Chondrocyte (in vitro differentiated cells): ENCODE data around the gene NAALADL2. TPM values are rescaled to one million over a fixed set of nuclear protein-coding genes. Genes with fewer than 3 reads are reported as not detected.

ENCODE experiments used
- DNase-seq: peaks from one replicate; pipeline ENCODE4 v3.0.0; 2021; ENCODE audit warnings: mixed read lengths, low spot score
- H3K27ac Mint-ChIP-seq: one replicate; pipeline ENCODE4 v1.8.0; 2021; ENCODE audit warnings: mild to moderate bottlenecking, moderate library complexity, mixed read lengths; ENCODE audit not compliant: unreplicated experiment
- H3K27me3 Mint-ChIP-seq: 2 replicates; pipeline ENCODE4 v1.8.0; 2021; ENCODE audit warnings: low read depth, mixed read lengths
- H3K36me3 Mint-ChIP-seq: 2 replicates; pipeline ENCODE4 v1.8.0; 2021; ENCODE audit warnings: low read depth, mixed read lengths
- H3K4me1 Mint-ChIP-seq: 2 replicates; pipeline ENCODE4 v1.8.0; 2021; ENCODE audit warnings: low read depth, mild to moderate bottlenecking, mixed read lengths
- H3K4me3 Mint-ChIP-seq: one replicate; pipeline ENCODE4 v1.8.0; 2021; ENCODE audit warnings: mild to moderate bottlenecking, moderate library complexity, mixed read lengths; ENCODE audit not compliant: unreplicated experiment
- H3K9me3 Mint-ChIP-seq: 2 replicates; pipeline ENCODE4 v1.8.0; 2021; ENCODE audit warnings: low read depth, mixed read lengths
- CTCF ChIP-seq: fragments of 200-600 bp; sonication (generic); IDR thresholded peaks from 2 replicates; pipeline ENCODE4 v1.5.0; 2021; ENCODE audit warnings: antibody characterized with exemption, mild to moderate bottlenecking, moderate library complexity
- total RNA-seq: library from RNA; stranded (reverse); gene quantifications from 3 replicates; pipeline ENCODE4 v1.2.1, GENCODE V29; 2021

The NAALADL2 gene
- total RNA-seq, 1 donor from 2014 or later: 8.0 TPM

DNA sequence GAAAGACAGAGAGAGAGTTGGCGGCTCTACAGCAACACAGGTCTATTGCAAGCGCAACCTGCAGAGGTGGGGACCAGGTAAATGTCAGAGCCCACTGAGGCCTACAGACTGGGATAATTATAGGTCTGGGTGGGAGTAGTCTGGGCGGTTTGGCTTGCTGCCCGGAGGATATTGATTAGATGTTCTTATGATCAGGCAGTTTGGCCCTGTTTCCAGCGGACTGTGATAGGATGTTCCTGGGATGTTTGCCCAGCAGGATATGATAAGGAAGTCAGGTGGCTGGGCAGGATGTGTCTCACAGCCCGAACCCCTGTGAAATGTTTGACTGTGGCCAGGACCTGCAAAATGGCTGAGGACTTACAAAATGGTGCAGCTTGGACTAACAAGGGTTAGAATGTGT, 364.9 kb downstream of the NAALADL2 start:
- Mint-ChIP-seq H3K9me3 (no peaks in the 10 kb centered on the region), H3K27ac (no peak overlapping the region), H3K4me1 (no peaks in the 10 kb centered on the region), H3K4me3 (no peak overlapping the region), H3K36me3 (no peaks in the 10 kb centered on the region), H3K27me3 (no peaks in the 10 kb centered on the region)
- TF ChIP-seq CTCF: no peak
- no peak for DNase-seq

GRCh38 chr3:175226444-175226843, 367.3 kb downstream of the NAALADL2 start:
- no peak for DNase-seq
- no peaks in the 10 kb centered on the region for H3K36me3 Mint-ChIP-seq
- H3K27me3 Mint-ChIP-seq: no peaks in the 10 kb centered on the region
- H3K4me3 Mint-ChIP-seq: no peak overlapping the region
- no peak for TF ChIP-seq CTCF
- no peaks in the 10 kb centered on the region for H3K4me1 Mint-ChIP-seq
- H3K27ac Mint-ChIP-seq: no peak overlapping the region
- H3K9me3 Mint-ChIP-seq: no peaks in the 10 kb centered on the region

- H3K9me3 Mint-ChIP-seq: no peaks in the 10 kb centered on the region
- no peak for DNase-seq
- no peak for TF ChIP-seq CTCF
These were observed 368.0 kb downstream of the NAALADL2 start for GRCh38 chr3:175227126-175227525.

GRCh38 chr3:175233957-175234940, 375.1 kb downstream of the NAALADL2 start:
- no peak for TF ChIP-seq CTCF

More at GRCh38 chr3:175227126-175227525, 368.0 kb downstream of the NAALADL2 start:
- no peaks in the 10 kb centered on the region for H3K27me3 Mint-ChIP-seq
- H3K4me1 Mint-ChIP-seq: no peaks in the 10 kb centered on the region
- H3K4me3 Mint-ChIP-seq: no peak overlapping the region
- no peaks in the 10 kb centered on the region for H3K36me3 Mint-ChIP-seq
- H3K27ac Mint-ChIP-seq: no peak overlapping the region

DNA sequence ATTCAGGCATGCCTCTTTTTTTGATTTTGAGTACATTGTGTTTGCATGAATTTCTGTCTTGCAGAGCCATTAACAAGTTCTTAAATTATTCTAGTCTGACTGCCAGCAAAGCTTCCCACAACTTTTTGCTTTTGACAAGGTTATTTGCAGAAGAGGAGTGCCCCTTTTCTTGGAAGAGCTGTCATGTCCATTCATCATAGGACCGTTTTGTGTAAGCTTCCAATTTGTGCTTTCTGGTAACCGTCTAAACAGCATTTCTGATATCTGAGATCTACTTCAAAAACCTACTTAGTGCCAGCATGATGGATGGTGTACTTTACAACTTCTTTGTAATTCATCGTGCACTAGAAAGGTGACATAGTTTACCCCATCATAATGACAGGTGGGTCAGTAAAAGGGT, 379.7 kb downstream of the NAALADL2 start:
- no peak overlapping the region for H3K27ac Mint-ChIP-seq
- no peaks in the 10 kb centered on the region for H3K9me3 Mint-ChIP-seq
- H3K27me3 Mint-ChIP-seq: no peaks in the 10 kb centered on the region
- H3K36me3 Mint-ChIP-seq: no peaks in the 10 kb centered on the region
- H3K4me1 Mint-ChIP-seq: no peaks in the 10 kb centered on the region
- DNase-seq: no peak
- no peak overlapping the region for H3K4me3 Mint-ChIP-seq
- TF ChIP-seq CTCF: no peak

More at GRCh38 chr3:175233957-175234940, 375.1 kb downstream of the NAALADL2 start:
- Mint-ChIP-seq H3K9me3 (no peaks in the 10 kb centered on the region), H3K4me1 (no peaks in the 10 kb centered on the region), H3K36me3 (no peaks in the 10 kb centered on the region), H3K27ac (no peak overlapping the region), H3K4me3 (no peak overlapping the region), H3K27me3 (no peaks in the 10 kb centered on the region)
- no peak for DNase-seq
